Measurements from ENCODE around the gene NUP93. TPM values are rescaled to one million over a fixed set of nuclear protein-coding genes. Genes with fewer than 3 reads are reported as not detected.

Gene NUP93
- total and polyA plus RNA-seq, 9 of the 15 experiments (the other 6 are each of a cell fraction or from before 2014, with no cell fraction given), result 92.0 to 162 (median 121) TPM

GRCh38 chr16:56777001-56777400 is 47.1 kb downstream of the NUP93 start (continued):
- TF ChIP-seq ZNF511 (CRISPR knock-in tag; IDR thresholded peaks at IDR 0.05), result no peak
- no peak for TF ChIP-seq ZBTB34 (CRISPR knock-in tag; IDR thresholded peaks at IDR 0.05)
- no peak for TF ChIP-seq E4F1 (CRISPR knock-in tag; IDR thresholded peaks at IDR 0.05; ENCODE audit: borderline replicate concordance)
- no peak for TF ChIP-seq THAP12 (CRISPR knock-in tag; IDR thresholded peaks at IDR 0.05)

All from K562 (cell line).